Left ventricle myocardium inferior (tissue), 1 donor: Measurements from ENCODE around the gene ARHGDIA. TPM values are rescaled to one million over a fixed set of nuclear protein-coding genes. Genes with fewer than 3 reads are reported as not detected.

Experiments
- DNase-seq: peaks from one replicate; pipeline ENCODE4 v3.0.0-alpha.2; 2020
- H3K27ac ChIP-seq: fragments of 200-600 bp; replicated peaks from 2 replicates; pipeline ENCODE4 v1.8.0; 2021
- H3K27me3 ChIP-seq: fragments of 200-600 bp; 2 replicates; pipeline ENCODE4 v1.8.0; 2021; ENCODE audit warnings: low read depth
- H3K36me3 ChIP-seq: fragments of 200-600 bp; 2 replicates; pipeline ENCODE4 v1.8.0; 2021
- H3K4me1 ChIP-seq: fragments of 200-600 bp; 2 replicates; pipeline ENCODE4 v1.8.0; 2021
- H3K4me3 ChIP-seq: fragments of 200-600 bp; 2 replicates; pipeline ENCODE4 v1.8.0; 2021; ENCODE audit warnings: mild to moderate bottlenecking, moderate library complexity
- H3K9me3 ChIP-seq: fragments of 200-600 bp; replicated peaks from 2 replicates; pipeline ENCODE4 v1.8.0; 2021
- CTCF ChIP-seq: fragments of 200-600 bp; IDR thresholded peaks from 2 replicates; pipeline ENCODE4 v1.8.0; 2021; ENCODE audit warnings: antibody characterized with exemption, mild to moderate bottlenecking, borderline replicate concordance
- intact Hi-C: fragments of 100-400 bp; cut with micrococcal nuclease; formaldehyde crosslinking; loops from one replicate; pipeline ENCODE4 v1.11.0; 2022
- total RNA-seq: library from RNA; stranded (reverse); fragmentation: NEBNext Ultra II Directional; extraction: Animal tissue kit (Norgen Biotek cat#: 25700); gene quantifications from one replicate; pipeline ENCODE4 v1.2.1, GENCODE V29; 2021
- donor health status: DM: no; HTN: yes; CAD: no; lungs with severe emphysema.

The ARHGDIA gene
- total RNA-seq, 1 donor from 2014 or later, result 95.1 TPM

- Histone ChIP-seq H3K4me1 (peaks cover 32% of the 10 kb centered on the region), H3K9me3 (no peaks in the 10 kb centered on the region), H3K4me3 (no peak overlapping the region), H3K27me3 (no peaks in the 10 kb centered on the region), H3K27ac (peak overlapping the region; percentile 93), H3K36me3 (peaks cover 10% of the 10 kb centered on the region)
- TF ChIP-seq CTCF, result no peak
- no peak for DNase-seq
- intact Hi-C loops, result no loop called here
Measured at GRCh38 chr17:81822312-81822637, 48.9 kb downstream of the ARHGDIA start.

- TF ChIP-seq CTCF, result peak; percentile 79
- Histone ChIP-seq H3K9me3 (no peaks in the 10 kb centered on the region), H3K4me3 (no peak overlapping the region), H3K4me1 (peaks cover 32% of the 10 kb centered on the region), H3K27ac (peak overlapping the region; percentile 93), H3K27me3 (no peaks in the 10 kb centered on the region), H3K36me3 (peaks cover 10% of the 10 kb centered on the region)
- intact Hi-C loops, result no loop called here
- peak; percentile 84 for DNase-seq
Measured at GRCh38 chr17:81821603-81822311, 49.4 kb downstream of the ARHGDIA start.

GRCh38 chr17:81821147-81821546 is 50.0 kb downstream of the ARHGDIA start:
- H3K9me3 ChIP-seq, result no peaks in the 10 kb centered on the region
- peaks cover 32% of the 10 kb centered on the region for H3K4me1 ChIP-seq
- intact Hi-C loops, result no loop called here
- H3K36me3 ChIP-seq, result peaks cover 10% of the 10 kb centered on the region
- no peak for DNase-seq
- no peak overlapping the region for H3K4me3 ChIP-seq
- no peaks in the 10 kb centered on the region for H3K27me3 ChIP-seq
- TF ChIP-seq CTCF, result no peak
- peak overlapping the region; percentile 93 for H3K27ac ChIP-seq

GRCh38 chr17:81819708-81820107 is 51.4 kb downstream of the ARHGDIA start:
- H3K27me3 ChIP-seq, result peaks cover 9% of the 10 kb centered on the region
- no peak for DNase-seq
- peaks cover 10% of the 10 kb centered on the region for H3K36me3 ChIP-seq
- no peak overlapping the region for H3K4me3 ChIP-seq
- H3K9me3 ChIP-seq, result no peaks in the 10 kb centered on the region
- H3K4me1 ChIP-seq, result peaks cover 20% of the 10 kb centered on the region
- no peak overlapping the region for H3K27ac ChIP-seq
- intact Hi-C loops, result no loop called here
- no peak for TF ChIP-seq CTCF

- no peaks in the 10 kb centered on the region for H3K36me3 ChIP-seq
- intact Hi-C loops, result no loop called here
- peaks cover 17% of the 10 kb centered on the region for H3K4me1 ChIP-seq
- no peaks in the 10 kb centered on the region for H3K9me3 ChIP-seq
- no peak overlapping the region for H3K27ac ChIP-seq
- no peak for DNase-seq
- peaks cover 22% of the 10 kb centered on the region for H3K27me3 ChIP-seq
- TF ChIP-seq CTCF, result no peak
- no peak overlapping the region for H3K4me3 ChIP-seq
Measured at GRCh38 chr17:81817758-81818147, 53.4 kb downstream of the ARHGDIA start.

Other genes starting within 250 kb of the ARHGDIA start
- 87.5 TPM for gene NPLOC4, start 234.2 kb downstream of the ARHGDIA start, total RNA-seq
- gene TSPAN10, start 234.1 kb downstream of the ARHGDIA start, total RNA-seq, result 0.30 TPM
- gene PDE6G, start 214.8 kb downstream of the ARHGDIA start, total RNA-seq, result not detected
- gene OXLD1, start 204.7 kb downstream of the ARHGDIA start, total RNA-seq, result 18.4 TPM
- gene CCDC137, start 204.6 kb downstream of the ARHGDIA start, total RNA-seq, result 5.6 TPM
- 9.0 TPM for gene ARL16, start 187.5 kb downstream of the ARHGDIA start, total RNA-seq
- 50.5 TPM for gene HGS, start 187.3 kb downstream of the ARHGDIA start, total RNA-seq
- gene MRPL12, start 168.0 kb downstream of the ARHGDIA start, total RNA-seq, result 157 TPM
- 8.2 TPM for gene SLC25A10, start 159.1 kb downstream of the ARHGDIA start, total RNA-seq
- not detected for gene GCGR, start 67.2 kb downstream of the ARHGDIA start, total RNA-seq
- gene MCRIP1, start 38.0 kb downstream of the ARHGDIA start, total RNA-seq, result 110 TPM
- 0.25 TPM for gene PPP1R27, start 36.3 kb downstream of the ARHGDIA start, total RNA-seq
- 267 TPM for gene P4HB, start 10.8 kb downstream of the ARHGDIA start, total RNA-seq
- 32.1 TPM for gene ALYREF, start 20.2 kb upstream of the ARHGDIA start, total RNA-seq
- gene ANAPC11, start 20.4 kb upstream of the ARHGDIA start, total RNA-seq, result 161 TPM
- gene NPB, start 30.9 kb upstream of the ARHGDIA start, total RNA-seq, result 0.19 TPM
- gene PCYT2, start 40.1 kb upstream of the ARHGDIA start, total RNA-seq, result 48.1 TPM
- 8.5 TPM for gene SIRT7, start 46.8 kb upstream of the ARHGDIA start, total RNA-seq
- gene MAFG, start 56.4 kb upstream of the ARHGDIA start, total RNA-seq, result 24.3 TPM
- 3.8 TPM for gene PYCR1, start 66.0 kb upstream of the ARHGDIA start, total RNA-seq
- 7.2 TPM for gene MYADML2, start 75.9 kb upstream of the ARHGDIA start, total RNA-seq
- not detected for gene NOTUM, start 89.8 kb upstream of the ARHGDIA start, total RNA-seq
- gene ASPSCR1, start 106.3 kb upstream of the ARHGDIA start, total RNA-seq, result 27.5 TPM
- 26.3 TPM for gene CENPX, start 151.5 kb upstream of the ARHGDIA start, total RNA-seq
- 4.3 TPM for gene LRRC45, start 152.0 kb upstream of the ARHGDIA start, total RNA-seq
- 0.82 TPM for gene RAC3, start 160.3 kb upstream of the ARHGDIA start, total RNA-seq
- gene DCXR, start 166.4 kb upstream of the ARHGDIA start, total RNA-seq, result 219 TPM
- gene RFNG, start 180.5 kb upstream of the ARHGDIA start, total RNA-seq, result 21.1 TPM
- 85.9 TPM for gene GPS1, start 180.6 kb upstream of the ARHGDIA start, total RNA-seq
- 64.6 TPM for gene DUS1L, start 194.5 kb upstream of the ARHGDIA start, total RNA-seq
- 13.6 TPM for gene FASN, start 226.9 kb upstream of the ARHGDIA start, total RNA-seq